ENCODE measurements around the gene ZNF564.
A peak's percentile ranks its signal among the peaks of the same experiment; 100 is the strongest.
"Not testable (repeated sequence)": the region's sequence is repeated elsewhere in the genome, so short reads cannot be mapped to it uniquely, and the experiment has no call there.

Gene ZNF564

DNA sequence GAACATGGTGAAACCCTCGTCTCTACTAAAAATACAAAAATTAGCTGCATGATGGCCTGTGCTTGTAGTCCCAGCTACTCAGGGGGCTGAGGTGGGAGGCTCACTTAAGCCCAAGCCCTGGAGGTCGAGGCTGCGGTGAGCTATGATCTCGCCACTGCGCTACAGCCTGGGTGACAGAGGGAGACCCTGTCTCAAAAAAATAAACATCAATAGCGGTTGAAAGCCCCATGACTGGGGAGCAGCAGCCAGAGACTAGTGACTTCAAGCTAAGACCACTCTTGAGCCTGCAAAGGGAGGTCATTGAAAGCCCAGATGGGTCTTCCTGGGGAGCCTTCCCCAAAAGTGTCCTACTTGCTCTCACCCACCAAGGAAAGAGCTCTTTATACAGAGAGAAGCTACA, 54.8 kb downstream of the ZNF564 start:
- DNase-seq (ENCODE audit: low read depth in 2 of 2): no peak

DNA sequence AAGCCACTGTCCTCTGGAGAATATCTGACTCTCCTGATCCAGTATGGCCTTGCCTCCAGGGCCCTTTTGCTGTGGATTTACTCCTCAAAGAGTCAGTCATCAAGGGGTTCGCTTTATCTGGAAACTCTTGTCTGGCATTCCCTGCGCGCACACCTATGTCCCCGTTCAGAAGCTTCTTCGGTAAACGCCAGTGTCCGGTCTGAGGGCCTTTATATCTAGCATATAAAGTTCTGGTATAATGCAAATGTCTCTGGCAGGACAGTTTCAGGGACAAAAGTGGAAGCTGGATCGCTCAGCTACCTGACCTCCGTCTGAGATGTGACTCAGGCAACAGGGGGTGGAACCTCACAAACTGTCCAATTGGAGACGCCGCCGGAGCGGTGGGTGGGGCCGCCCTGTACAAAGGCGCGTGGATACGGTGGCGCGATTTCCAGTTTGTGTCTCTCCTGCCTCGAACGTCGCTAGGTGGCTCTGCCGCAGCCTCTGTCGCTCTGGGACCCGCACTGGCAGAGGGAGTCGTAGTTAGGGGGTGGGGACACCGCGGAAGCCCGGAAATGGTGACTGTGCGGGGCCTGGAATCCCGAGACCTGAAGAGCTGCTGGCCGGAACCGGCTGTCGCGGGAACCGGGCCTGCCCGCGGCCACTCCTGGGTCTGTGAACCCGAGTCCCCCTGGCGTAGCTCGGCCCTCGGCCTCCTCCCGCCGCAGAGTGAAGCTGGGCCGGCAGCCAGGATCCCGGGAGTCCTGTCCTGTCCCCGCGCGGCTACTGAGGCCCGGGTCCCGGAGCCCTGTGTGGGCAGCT, 56.1 kb downstream of the ZNF564 start:
- peak; percentile 90 to 91 for DNase-seq (ENCODE audit: low read depth in 2 of 2)

DNA sequence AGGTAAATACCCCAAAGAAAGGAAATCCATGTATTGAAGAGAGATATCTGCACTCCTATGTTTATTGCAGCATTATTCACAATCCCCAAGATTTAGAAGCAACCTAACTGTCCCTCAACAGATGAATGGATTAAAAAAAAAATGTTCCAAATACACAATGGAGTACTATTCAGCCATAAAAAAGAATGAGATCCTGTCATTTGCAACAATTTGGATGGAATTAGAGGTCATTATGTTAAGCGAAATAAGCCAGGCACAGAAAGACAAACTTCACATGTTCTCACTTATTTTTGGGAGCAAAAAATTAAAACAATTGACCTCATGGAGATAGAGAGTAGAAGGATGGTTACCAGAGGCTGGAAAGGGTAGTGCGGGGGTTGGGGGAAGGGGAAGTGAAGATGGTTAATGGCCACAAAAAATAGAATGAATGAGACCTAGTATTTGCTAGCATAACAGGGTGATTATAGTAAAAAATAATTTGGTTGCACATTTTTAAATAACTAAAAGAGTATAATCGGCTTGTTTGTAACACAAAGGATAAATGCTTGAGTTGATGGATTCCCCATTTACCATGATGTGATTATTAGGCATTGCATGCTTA, 56.9 kb downstream of the ZNF564 start:
- no peak for DNase-seq (ENCODE audit: low read depth in 2 of 2)

DNA sequence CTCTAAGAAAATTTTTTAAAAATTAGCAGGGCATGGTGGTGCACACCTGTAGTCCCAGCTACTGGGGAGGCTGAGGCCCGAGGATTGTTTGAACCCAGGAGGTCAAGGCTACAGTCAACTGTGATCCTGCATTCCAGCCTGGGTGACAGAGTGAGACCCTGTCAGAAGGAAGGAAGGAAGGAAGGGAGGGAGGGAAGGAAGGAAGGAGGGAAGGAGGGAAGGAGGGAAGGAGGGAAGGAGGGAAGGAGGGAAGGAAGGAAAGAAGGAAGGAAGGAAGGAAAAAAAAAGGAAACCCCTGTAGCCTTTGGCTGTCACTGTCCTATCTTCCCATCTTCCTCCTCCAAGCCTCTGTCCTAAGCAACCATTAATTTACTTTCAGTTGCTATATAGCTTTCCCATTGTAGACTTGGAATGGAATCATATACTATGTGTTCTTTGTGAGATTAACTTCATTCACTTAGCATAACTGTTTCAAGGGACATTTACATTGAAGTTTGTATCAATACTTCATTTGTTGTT, 65.0 kb downstream of the ZNF564 start:
- DNase-seq (ENCODE audit: low read depth in 2 of 2): not testable (repeated sequence)

DNA sequence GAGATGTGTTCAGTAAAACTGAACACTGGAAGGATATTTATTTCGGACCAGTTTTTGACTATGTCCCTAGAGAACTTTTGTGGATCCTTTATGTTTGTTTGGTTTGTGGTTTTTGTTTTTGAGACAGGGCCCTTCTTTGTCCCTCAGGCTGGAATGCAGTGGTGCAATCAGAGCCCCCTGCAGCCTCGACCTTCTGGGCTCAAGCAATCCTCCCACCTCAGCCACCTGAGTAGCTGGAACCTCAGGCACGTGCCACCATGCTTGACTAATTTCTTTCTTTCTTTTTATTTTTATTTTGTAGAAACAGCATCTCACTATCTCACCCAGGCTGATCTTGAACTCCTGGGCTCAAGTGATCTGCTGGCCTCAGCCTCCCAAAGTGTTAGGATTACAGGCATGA, 65.7 kb downstream of the ZNF564 start:
- no peak for DNase-seq (ENCODE audit: low read depth in 2 of 2)

DNA sequence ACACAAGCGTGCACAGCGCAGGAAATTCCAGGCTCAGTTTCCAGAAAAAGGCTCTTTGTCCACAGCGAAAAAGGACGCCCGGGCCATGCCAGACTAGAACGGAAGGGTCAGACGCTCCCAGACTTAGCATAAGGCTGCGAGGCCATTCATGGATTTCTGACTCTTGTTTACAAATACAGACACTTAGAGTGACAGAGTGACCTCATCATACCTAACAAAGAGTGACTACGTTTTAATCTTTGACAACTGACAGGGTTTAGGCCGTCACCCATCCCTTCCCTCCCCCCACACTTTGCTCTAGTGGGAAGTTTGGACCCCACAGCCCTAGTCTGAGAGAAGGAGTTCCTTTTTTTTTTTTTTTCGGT, 66.2 kb downstream of the ZNF564 start:
- DNase-seq (ENCODE audit: low read depth in 2 of 2): no peak

DNA sequence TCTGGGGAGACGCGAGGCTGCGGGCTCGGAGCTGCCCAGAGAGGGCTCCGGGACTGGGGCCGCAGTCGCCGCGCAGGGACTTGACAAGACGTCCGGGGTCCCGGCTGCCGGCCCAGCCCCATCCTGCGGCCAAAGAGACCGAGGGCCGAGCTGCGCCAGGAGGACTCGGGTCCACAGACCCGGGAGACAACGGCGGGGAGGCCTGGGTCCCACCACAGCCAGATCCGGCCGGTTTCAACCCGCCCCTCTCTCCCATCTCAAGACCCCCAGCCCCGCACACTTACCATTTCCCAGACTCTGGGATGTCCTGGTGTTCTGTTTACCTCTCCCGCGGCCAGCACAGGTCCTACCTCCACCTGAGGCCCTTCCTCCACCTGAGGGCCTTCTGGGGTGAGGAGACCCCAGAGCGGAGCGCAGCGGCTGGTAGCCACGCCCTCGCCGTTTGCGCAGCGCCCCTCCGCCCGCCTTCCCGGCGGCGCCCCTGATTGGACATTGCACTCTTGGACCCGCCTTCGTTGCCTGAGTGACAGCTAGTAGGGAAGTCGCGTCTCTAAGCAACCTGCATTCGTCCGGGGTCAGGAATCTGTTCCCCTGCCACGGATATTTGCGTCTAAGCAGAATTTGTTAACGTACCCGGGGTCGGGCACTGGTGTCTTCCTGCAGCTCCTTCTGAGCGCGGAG, 66.8 kb downstream of the ZNF564 start, which contains the start of gene ZNF709:
TSS of gene ZNF709 (minus strand) at position 446 of the 681 bp plus-strand sequence. CDS start at position 287, 159 bp downstream.
- DNase-seq (ENCODE audit: low read depth in 2 of 2): peak; percentile 79 to 80

DNA sequence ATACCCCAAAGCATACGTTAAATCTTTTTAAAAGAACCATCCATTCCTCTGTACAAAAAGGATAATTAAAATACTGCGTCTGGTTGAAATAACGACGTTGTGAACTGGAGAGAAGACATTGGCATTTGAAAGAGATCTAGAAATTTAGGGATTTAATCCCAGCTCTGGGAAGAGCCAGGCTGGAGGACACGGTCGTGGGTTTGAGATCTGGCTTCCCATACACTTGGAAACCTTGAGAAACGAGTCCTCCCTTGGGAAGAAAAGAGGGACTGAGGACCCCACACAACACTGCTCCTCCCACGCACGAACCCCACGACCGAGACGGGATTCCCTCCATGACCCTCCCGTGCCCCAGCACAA, 67.3 kb downstream of the ZNF564 start:
- DNase-seq (ENCODE audit: low read depth in 2 of 2): no peak

DNA sequence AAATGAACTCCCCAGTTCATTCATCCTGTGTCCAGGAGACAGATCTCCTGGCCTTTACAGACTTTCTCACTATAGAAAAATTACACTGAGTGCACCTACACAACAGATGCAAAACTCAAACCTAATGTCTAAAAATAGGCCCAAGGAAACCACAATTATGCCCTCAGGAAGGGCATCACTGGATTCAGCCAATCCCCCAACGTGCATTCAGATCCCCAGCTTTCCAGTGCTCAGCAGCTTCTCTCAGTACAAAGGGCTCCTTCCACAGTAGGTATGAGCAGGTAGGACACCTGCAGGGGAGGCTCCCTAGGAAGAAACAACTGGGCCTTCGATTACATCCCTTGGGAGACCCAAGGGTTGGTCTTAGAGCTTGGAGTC, 68.8 kb downstream of the ZNF564 start:
- no peak for DNase-seq (ENCODE audit: low read depth in 2 of 2)

DNA sequence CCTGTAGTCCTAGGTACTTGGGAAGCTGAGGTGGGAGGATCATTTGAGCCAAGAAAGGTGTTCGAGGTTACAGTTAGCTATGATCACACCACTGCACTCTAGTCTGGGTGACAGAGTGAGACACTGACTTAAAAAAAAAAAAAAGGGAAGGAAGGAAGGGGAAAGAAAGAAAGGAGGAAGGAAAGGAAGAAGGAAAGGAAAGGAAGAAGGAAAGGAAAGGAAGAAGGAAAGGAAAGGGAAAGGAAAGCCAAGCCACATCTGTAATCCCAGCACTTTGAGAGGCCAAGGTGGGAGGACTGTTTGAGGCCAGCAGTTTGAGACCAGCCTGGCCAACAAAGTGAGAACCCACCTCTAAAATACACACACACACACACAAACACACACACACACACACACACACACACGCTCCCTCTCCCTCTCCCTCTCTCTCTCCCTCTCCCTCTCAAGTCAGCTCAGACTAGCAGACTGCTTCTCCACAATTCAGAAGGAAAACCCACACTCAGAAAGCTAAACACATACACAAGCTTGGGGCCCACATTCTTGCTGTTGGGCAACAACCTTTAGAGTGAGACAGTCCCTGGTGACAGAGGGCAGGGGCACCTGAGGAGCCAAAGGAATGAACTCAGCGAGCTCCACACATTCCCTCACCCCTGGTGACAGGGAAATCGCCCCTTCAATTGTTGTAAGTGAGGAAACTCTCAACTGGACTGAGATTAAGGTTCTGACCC, 69.3 kb downstream of the ZNF564 start:
- no peak for DNase-seq (ENCODE audit: low read depth in 2 of 2)

DNA sequence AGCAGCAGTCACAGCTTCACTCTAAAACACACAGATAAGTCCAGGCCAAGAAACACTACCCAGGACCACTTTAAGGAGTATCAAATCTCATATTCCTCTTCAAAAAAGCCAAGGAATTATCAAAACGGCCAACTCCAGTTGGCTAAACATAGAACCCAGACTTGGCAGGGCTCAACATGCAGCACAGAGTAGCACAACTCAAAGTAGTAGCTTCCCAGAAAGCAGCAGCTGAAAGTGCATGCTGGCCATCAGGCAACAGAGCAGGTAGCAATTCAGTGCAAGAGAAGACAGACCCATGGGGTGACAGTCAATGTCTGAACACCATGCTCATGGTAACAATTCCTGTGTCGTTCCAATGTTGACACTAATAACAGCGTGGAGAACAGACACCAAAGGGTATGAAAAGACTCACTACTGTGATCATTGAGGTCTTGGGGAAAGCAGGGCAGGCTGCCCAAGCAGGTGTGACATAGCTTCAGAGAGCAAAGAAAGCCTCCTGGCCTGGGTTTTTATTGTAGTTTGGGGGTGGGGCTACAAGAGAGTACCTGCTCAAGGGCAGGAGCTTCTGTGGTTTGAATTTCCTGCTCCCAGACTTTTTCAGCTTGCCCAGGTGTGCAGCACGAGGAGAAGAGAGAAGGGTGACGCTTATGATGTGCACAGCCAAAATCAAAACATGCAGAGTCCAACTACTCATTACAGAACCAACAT, 72.9 kb downstream of the ZNF564 start:
- no peak for DNase-seq (ENCODE audit: low read depth in 2 of 2)
